ENCODE results near the gene RUNX3.

DNA sequence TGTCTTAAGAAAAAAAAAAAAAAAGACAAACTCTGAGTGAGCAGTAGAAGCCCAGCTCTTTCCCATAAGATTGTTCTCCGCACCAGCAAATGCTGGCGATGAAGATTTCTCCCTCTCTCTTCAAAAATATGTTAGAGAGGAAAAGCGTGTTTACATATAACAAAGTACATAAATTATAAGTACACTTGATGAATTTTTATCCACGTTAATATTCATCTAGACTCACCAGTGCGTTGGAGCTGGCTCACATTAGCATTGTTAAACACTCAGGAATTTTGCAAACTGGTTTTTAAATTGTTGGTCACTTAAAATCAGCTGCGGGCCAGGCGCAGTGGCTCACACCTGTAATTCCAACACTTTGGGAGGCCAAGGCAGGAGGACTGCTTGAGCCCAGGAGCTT is 56.0 kb downstream of the RUNX3 start:
- TF ChIP-seq, protein P1, sequence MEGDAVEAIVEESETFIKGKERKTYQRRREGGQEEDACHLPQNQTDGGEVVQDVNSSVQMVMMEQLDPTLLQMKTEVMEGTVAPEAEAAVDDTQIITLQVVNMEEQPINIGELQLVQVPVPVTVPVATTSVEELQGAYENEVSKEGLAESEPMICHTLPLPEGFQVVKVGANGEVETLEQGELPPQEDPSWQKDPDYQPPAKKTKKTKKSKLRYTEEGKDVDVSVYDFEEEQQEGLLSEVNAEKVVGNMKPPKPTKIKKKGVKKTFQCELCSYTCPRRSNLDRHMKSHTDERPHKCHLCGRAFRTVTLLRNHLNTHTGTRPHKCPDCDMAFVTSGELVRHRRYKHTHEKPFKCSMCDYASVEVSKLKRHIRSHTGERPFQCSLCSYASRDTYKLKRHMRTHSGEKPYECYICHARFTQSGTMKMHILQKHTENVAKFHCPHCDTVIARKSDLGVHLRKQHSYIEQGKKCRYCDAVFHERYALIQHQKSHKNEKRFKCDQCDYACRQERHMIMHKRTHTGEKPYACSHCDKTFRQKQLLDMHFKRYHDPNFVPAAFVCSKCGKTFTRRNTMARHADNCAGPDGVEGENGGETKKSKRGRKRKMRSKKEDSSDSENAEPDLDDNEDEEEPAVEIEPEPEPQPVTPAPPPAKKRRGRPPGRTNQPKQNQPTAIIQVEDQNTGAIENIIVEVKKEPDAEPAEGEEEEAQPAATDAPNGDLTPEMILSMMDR (IDR thresholded peaks at IDR 0.05) = no peak
- no peak for TF ChIP-seq POLR2A (IDR thresholded peaks at IDR 0.05)

All from thyroid gland (tissue), 4 donors.